Cardiac septum (tissue), 1 donor: Measurements from ENCODE around the gene CA5A. TPM values are rescaled to one million over a fixed set of nuclear protein-coding genes. Genes with fewer than 3 reads are reported as not detected.

Source experiments
- DNase-seq: peaks from one replicate; pipeline ENCODE4 v3.0.0-alpha.2; 2020; ENCODE audit warnings: low spot score
- intact Hi-C: fragments of 100-400 bp; cut with DNase I; formaldehyde crosslinking; loops from one replicate; pipeline ENCODE4 v1.14.0; 2022
- total RNA-seq: library from RNA; stranded (reverse); fragmentation: NEBNext Ultra II Directional; extraction: Animal tissue kit (Norgen Biotek cat#: 25700); gene quantifications from one replicate; pipeline ENCODE4 v1.2.1, GENCODE V29; 2021
- donor health status: DM: no; HTN: no; CAD: no.

The CA5A gene
- total RNA-seq, 1 donor from 2014 or later = not detected

GRCh38 chr16:87965417-87965816, 29.1 kb upstream of the CA5A start:
- DNase-seq = no peak
- intact Hi-C loops = no loop called here

DNA sequence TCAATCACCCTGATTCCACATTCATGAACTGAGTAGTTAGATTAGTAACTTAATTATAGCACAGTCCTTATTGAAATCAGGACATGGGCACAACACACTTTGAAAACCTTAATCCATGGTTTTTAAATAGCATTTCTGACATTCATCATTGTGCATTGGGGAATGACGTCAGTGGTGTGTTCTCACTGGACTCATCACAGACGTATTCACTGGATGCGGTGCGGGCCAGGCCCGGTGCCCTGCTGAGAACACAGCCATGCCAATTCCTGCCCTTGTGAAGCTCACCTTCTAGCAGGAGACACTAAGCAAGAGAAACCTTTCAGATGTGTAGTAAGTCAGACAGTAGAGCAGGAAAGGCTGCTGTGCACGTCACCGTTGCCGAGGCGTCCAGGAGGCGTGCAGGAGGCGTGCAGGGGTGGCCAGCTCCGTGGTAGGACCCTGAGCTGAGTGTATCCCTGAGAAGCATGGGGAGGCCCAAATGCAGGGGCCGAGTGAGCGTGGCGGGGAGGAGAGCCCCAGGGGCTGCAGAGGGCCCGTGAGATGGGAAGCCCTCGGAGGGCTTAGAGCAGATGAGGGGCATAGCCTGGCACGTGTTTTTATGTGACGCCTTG, 27.8 kb upstream of the CA5A start:
- intact Hi-C loops = no loop called here
- DNase-seq = no peak

DNA sequence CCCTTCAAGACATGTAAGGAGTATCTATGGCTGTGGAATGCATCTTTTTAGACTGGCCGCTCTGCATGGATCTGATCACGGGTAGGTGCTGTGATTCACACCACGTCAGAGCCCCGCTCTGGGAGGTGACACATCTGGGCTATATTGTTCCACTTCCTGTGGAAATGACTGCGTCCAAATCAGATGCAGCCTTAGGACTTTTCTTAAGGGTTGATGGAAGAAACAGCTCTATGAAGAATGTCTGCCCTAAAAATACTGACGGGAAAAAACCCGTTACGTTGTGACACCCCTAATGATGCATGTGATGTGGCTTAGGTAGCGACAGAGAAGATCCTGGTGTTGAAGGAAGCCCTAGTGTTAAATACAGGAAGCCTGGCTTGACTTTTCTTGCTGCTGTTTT, 27.1 kb upstream of the CA5A start:
- intact Hi-C loops = no loop called here

DNA sequence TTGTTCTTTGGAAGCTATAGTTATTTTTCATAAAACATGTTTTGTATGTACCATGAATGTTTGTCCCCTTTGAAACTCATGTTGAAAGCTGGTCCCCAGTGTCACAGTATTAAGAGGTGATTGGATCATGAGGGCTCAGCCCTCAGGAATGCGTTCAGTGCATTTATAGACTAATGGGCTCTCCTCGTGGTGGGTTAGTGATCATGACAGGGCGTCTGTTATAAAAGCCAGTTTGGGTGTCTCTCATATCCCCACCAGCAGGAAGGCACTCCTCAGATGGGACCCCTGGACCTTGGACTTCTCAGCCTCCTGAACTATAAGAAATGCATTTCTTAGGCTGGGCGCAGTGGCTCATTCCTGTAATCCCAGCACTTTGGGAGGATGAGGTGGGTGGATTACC, 25.3 kb upstream of the CA5A start:
- intact Hi-C loops = no loop called here
- DNase-seq = no peak

More for the DNA sequence above, 27.1 kb upstream of the CA5A start:
- DNase-seq = no peak

GRCh38 chr16:87960852-87961251, 24.5 kb upstream of the CA5A start:
- DNase-seq = no peak
- intact Hi-C loops = no loop called here

DNA sequence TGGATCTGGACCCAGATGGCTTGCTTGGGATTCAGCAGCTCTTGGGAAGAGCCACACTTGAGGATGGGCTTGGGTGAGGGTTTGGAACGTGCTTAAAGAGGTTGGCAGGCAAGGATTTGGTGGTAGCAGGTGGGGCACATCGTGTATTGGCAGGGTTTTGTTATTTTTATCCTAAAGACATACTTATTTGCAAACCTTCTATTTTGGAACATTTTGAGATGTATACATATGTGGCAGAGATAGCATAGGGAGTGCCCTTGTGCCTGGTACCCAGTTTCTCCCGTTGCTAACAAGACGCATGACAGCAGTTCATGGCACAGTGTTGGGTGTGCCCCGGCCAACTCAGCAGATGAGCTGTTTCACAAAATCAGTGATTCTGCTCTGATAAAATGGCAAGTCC, 24.0 kb upstream of the CA5A start:
- DNase-seq = peak; percentile 10
- intact Hi-C loops = no loop called here

DNA sequence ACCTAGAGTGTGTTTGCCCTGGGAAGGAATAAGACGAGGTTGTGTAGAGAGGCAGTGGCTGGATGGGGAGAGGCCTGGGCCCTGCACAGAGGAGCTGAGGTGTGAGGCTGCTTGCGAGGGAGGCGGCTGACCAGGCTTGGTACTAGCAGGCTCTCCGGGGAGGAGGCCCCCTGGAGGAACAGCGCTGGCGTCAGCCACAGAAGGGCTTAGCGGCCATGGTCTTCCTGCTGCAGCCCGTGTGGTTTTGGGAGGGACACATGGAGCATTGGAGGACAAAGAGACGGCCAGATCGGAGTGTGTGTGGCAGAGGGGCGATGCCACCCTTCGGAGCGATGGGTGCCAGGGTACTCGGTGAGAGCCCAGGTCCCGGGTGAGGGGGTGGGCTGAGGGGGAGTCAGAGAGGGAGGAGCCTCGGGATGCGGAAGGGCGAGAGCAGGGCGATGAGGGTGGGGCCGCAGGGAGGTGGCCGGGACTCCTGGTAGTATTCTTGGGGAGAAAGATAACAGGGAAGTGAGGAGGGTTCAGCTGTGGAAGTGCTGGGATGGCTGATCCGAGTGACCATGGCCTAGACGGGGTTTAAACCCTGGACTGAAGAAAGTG, 23.2 kb upstream of the CA5A start:
- DNase-seq = peak; percentile 73
- intact Hi-C loops = no loop called here

GRCh38 chr16:87958632-87959031, 22.3 kb upstream of the CA5A start:
- no peak for DNase-seq
- intact Hi-C loops = no loop called here

DNA sequence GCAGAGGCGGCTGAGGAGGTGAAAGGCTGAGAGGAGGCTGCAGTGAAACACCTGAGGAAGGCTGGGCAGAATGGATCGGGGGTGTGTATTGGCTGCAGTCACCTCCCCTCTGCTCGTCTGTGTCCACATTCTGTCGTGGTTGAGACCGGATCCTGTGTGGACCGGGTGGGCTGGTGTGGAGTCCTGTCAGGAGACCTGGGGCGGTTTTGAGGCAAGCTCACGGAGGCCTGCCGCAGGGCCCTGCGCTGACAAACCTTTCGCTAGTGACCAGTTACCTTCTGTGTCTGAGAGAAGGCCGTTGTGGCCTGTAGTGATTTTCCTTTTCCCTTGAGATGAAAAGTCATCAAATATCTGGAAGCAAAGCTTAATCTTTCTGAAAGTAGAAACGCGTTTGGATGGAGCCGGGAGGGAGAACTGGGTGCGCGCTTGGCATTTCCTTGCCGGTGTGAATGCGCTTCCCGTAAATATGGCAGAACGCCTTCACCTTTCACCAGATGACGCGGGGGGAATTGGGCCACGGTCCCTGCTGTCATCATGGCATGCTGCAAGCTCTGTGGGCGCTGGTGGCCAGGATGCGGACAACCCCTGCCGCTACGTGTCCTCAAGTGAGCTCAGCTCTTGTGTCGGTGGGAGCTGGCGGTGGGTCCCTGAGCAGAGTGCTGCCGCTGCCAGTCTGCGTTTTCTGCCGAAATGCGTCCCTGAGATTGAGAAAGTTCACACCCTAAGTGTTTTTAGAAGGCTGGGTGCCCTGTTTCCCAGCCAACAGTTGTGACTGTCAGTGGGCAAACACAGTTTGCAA, 21.2 kb upstream of the CA5A start:
- DNase-seq = peak; percentile 54
- intact Hi-C loops = no loop called here

- intact Hi-C loops = no loop called here
- DNase-seq = peak; percentile 77
Measured at GRCh38 chr16:87956365-87957231, 20.3 kb upstream of the CA5A start.

DNA sequence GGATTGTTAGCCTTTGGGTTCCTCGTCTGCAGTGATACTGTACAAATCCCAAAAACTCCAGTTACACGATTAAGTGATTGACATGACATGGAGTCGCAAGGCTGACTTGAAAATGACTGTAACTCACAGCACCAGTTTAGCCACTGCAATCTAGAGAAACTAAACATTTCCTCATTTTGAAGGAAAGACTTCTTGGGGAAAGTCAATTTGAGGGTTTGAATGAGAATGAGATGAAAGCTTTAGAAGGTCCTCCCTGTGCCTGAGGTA, 19.7 kb upstream of the CA5A start:
- intact Hi-C loops = no loop called here
- DNase-seq = no peak

- peak; percentile 36 for DNase-seq
- intact Hi-C loops = no loop called here
Measured at GRCh38 chr16:87955302-87956097, 19.2 kb upstream of the CA5A start.

DNA sequence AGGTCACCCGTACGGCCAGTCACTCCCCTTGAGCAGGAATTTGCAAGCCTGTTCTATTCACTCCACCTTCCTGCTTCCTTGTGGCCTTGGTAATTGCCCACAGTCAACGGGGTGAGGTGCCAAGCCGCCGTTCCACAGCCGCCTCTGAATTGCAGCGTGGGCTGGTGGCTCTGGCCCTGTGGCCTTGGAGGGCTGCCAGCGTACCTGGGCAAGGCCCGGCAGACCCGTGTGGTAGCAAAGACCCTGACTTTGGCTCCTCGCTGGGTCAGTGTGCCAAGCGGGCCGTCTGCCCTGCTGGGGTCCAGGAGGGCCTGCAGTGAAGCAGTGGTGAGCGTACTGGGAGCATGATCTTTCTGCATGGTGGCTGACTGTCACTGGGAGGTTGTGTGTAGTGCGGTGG, 18.5 kb upstream of the CA5A start:
- intact Hi-C loops = no loop called here
- peak; percentile 65 for DNase-seq

- peak; percentile 77 for DNase-seq
- intact Hi-C loops = no loop called here
Measured at GRCh38 chr16:87954361-87954760, 18.0 kb upstream of the CA5A start.

DNA sequence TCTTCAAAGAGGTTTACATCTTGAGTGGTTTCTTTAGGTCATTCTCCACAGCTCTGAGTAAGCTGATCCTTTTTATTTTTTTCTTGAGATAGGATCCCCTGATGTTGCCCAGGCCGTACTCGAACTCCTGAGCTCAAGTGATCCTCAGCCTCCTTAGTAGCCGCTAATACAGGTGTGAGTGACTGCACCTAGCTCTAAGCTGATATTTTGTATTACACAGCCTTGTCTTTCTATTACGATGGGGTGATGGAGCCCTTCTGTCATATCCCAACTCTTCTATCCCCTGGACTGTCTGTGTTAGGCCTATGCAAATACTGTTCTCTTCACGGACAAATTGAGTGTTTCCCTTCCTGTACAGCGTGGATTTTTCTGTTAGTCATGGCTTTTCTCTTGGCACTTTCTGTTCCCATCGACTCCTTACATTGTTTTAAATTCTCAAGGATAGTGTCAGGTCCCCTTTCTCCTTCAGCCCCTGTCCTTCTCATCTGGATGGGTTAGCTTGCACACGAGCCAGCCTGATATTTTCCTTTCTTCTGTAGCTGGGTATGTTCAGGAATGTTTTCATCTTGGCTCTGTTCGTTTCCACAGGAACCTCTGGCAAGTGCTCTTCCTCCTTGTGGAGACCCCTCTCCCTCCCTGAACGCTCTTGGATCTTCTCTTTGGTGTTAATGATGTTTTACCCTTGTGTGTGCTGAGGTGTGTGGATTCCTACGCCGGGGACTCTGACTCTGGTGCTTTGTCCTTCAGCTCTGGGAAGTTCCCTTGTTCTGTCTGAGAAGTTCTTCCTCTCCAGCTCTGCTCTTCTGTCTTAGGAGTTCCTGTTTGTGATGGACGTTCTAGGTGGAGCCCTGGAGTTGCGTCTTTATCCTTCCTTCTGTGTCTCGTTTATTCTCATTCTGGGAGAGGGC, 17.2 kb upstream of the CA5A start:
- intact Hi-C loops = no loop called here
- no peak for DNase-seq

- no peak for DNase-seq
- intact Hi-C loops = no loop called here
Measured at GRCh38 chr16:87952751-87953150, 16.4 kb upstream of the CA5A start.

- peak; percentile 84 for DNase-seq
- intact Hi-C loops = no loop called here
Measured at GRCh38 chr16:87951552-87952538, 15.5 kb upstream of the CA5A start.
